ENCODE data around the gene CORO6.
"Not testable (repeated sequence)": the region's sequence is repeated elsewhere in the genome, so short reads cannot be mapped to it uniquely, and the experiment has no call there.

Gene CORO6

GRCh38 chr17:29622337-29623282, at the start of gene CORO6:
CORO6 (minus strand) TSS chr17:29622912; CDS start chr17:29621421, 1,491 bp downstream.
- DNase-seq = peak in 8 of 10 donors; percentile 52 to 95 (median 74)
- intact Hi-C loops (cut with DNase I) = no loop called here

GRCh38 chr17:29671661-29672060, 48.9 kb upstream of the CORO6 start:
- no peak for DNase-seq
- intact Hi-C loops (cut with DNase I) = no loop called here

GRCh38 chr17:29669266-29669665, 46.6 kb upstream of the CORO6 start:
- intact Hi-C loops (cut with DNase I) = no loop called here
- DNase-seq = no peak

- DNase-seq = no peak
- intact Hi-C loops (cut with DNase I) = no loop called here
Observed at GRCh38 chr17:29667969-29668368, 45.3 kb upstream of the CORO6 start.

GRCh38 chr17:29665481-29665810, 42.7 kb upstream of the CORO6 start:
- intact Hi-C loops (cut with DNase I) = no loop called here
- no peak for DNase-seq

- no peak for DNase-seq
- intact Hi-C loops (cut with DNase I) = no loop called here
Observed at GRCh38 chr17:29664743-29665480, 42.2 kb upstream of the CORO6 start.

GRCh38 chr17:29663155-29663554, 40.4 kb upstream of the CORO6 start:
- intact Hi-C loops (cut with DNase I) = no loop called here
- no peak for DNase-seq

- intact Hi-C loops (cut with DNase I) = no loop called here
Observed at GRCh38 chr17:29661213-29661612, 38.5 kb upstream of the CORO6 start.

GRCh38 chr17:29659155-29659554, 36.4 kb upstream of the CORO6 start:
- intact Hi-C loops (cut with DNase I) = no loop called here
- no peak for DNase-seq

More at GRCh38 chr17:29661213-29661612, 38.5 kb upstream of the CORO6 start:
- no peak for DNase-seq

- intact Hi-C loops (cut with DNase I) = no loop called here
- DNase-seq = no peak
Observed at GRCh38 chr17:29655323-29655722, 32.6 kb upstream of the CORO6 start.

- DNase-seq = no peak
- intact Hi-C loops (cut with DNase I) = no loop called here
Observed at GRCh38 chr17:29653995-29654714, 31.4 kb upstream of the CORO6 start.

- DNase-seq = no peak
- intact Hi-C loops (cut with DNase I) = no loop called here
Observed at GRCh38 chr17:29652976-29653375, 30.3 kb upstream of the CORO6 start.

- DNase-seq; intact Hi-C loops (cut with DNase I): not testable (repeated sequence)
Observed at GRCh38 chr17:29651913-29652312, 29.2 kb upstream of the CORO6 start.

- no peak for DNase-seq
- intact Hi-C loops (cut with DNase I) = no loop called here
Observed at GRCh38 chr17:29650396-29650795, 27.7 kb upstream of the CORO6 start.

GRCh38 chr17:29649359-29649758, 26.6 kb upstream of the CORO6 start:
- DNase-seq = peak in 1 of 10 donors; percentile 8
- intact Hi-C loops (cut with DNase I) = loop anchor here (10.0 kb wide), 1 partner anchor 45 kb away; no protein-coding TSS in a partner anchor

GRCh38 chr17:29648005-29648404, 25.3 kb upstream of the CORO6 start:
- intact Hi-C loops (cut with DNase I) = loop anchor here (10.0 kb wide), 1 partner anchor 47 kb away; no protein-coding TSS in a partner anchor

GRCh38 chr17:29645515-29646051, 22.9 kb upstream of the CORO6 start:
- intact Hi-C loops (cut with DNase I) = loop anchor here (10.0 kb wide), 1 partner anchor 49 kb away; no protein-coding TSS in a partner anchor
- peak in 3 of 10 donors; percentile 34 to 75 (median 38) for DNase-seq

More at GRCh38 chr17:29648005-29648404, 25.3 kb upstream of the CORO6 start:
- DNase-seq = peak in 1 of 10 donors; percentile 6

GRCh38 chr17:29643817-29644160, 21.1 kb upstream of the CORO6 start:
- DNase-seq = no peak
- intact Hi-C loops (cut with DNase I) = loop anchor here (10.0 kb wide), 1 partner anchor 51 kb away; no protein-coding TSS in a partner anchor

GRCh38 chr17:29642171-29642611, 19.5 kb upstream of the CORO6 start:
- DNase-seq = no peak
- intact Hi-C loops (cut with DNase I) = loop anchor here (10.0 kb wide), 1 partner anchor 53 kb away; no protein-coding TSS in a partner anchor
